CD4-positive, alpha-beta T cell treated with Interleukin-1 beta for 1 hour (primary cell): ENCODE data around the gene CCNY.
A peak's percentile ranks its signal among the peaks of the same experiment; 100 is the strongest.
"Not testable (repeated sequence)": the region's sequence is repeated elsewhere in the genome, so short reads cannot be mapped to it uniquely, and the experiment has no call there.

Source experiments
- DNase-seq, 2 donors: peaks; one replicate each; pipeline ENCODE4 v3.0.0-alpha.2; 2020 to 2022

Gene CCNY

GRCh38 chr10:35535136-35535535, 198.8 kb downstream of the CCNY start:
- DNase-seq = no peak

GRCh38 chr10:35536789-35537188, 200.5 kb downstream of the CCNY start:
- DNase-seq = no peak

- not testable (repeated sequence) for DNase-seq
Measured at GRCh38 chr10:35537925-35538324, 201.6 kb downstream of the CCNY start.

- no peak for DNase-seq
Measured at GRCh38 chr10:35540296-35541164, 204.2 kb downstream of the CCNY start.

GRCh38 chr10:35541720-35542119, 205.4 kb downstream of the CCNY start:
- no peak for DNase-seq

GRCh38 chr10:35542303-35542702, 206.0 kb downstream of the CCNY start:
- DNase-seq = no peak

GRCh38 chr10:35545079-35545657, 208.9 kb downstream of the CCNY start:
- DNase-seq = no peak

- no peak for DNase-seq
Measured at GRCh38 chr10:35545878-35546590, 209.7 kb downstream of the CCNY start.

- DNase-seq = no peak
Measured at GRCh38 chr10:35546824-35547225, 210.5 kb downstream of the CCNY start.

- no peak for DNase-seq
Measured at GRCh38 chr10:35552650-35553342, 216.5 kb downstream of the CCNY start.

- DNase-seq = no peak
Measured at GRCh38 chr10:35554036-35554435, 217.7 kb downstream of the CCNY start.

- DNase-seq = no peak
Measured at GRCh38 chr10:35554461-35555056, 218.2 kb downstream of the CCNY start.

GRCh38 chr10:35555962-35556930, 219.9 kb downstream of the CCNY start:
- DNase-seq = no peak

GRCh38 chr10:35558276-35558675, 222.0 kb downstream of the CCNY start:
- no peak for DNase-seq

GRCh38 chr10:35559416-35559815, 223.1 kb downstream of the CCNY start:
- no peak for DNase-seq

GRCh38 chr10:35561715-35562114, 225.4 kb downstream of the CCNY start:
- no peak for DNase-seq

- no peak for DNase-seq
Measured at GRCh38 chr10:35562427-35562826, 226.1 kb downstream of the CCNY start.

- DNase-seq = peak; percentile 33 to 42
Measured at GRCh38 chr10:35563261-35563891, 227.1 kb downstream of the CCNY start.

- DNase-seq = peak in 1 of 2 donors; percentile 4
Measured at GRCh38 chr10:35564341-35564968, 228.1 kb downstream of the CCNY start.

- no peak for DNase-seq
Measured at GRCh38 chr10:35565602-35566081, 229.3 kb downstream of the CCNY start.
